ENCODE results near the gene LPAR3. TPM values are rescaled to one million over a fixed set of nuclear protein-coding genes. Genes with fewer than 3 reads are reported as not detected.

The LPAR3 gene
- polyA plus RNA-seq, 1 donor: 1.1 TPM

DNA sequence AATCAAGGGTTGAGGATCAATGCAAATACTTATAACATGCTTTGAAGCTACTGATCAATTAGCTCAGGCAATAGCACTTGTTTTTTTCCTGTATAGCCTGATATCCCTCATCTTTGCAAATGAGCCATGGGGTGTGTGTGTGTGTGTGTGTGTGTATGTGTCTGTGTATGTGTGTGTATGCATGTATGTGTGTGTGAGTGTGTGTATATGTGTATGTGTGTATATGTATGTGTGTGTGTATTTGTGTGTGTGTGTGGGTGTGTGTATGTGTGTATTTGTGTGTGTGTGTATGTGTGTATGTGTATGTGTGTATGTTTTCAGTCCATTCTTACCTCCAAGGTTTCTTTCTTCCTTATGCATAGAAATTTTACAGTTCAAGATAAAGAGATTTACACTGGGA lies 124.4 kb downstream of the LPAR3 start:
- DNase-seq: no peak
- no peaks in the 10 kb centered on the region for H3K4me1 ChIP-seq (ENCODE audit: control insufficient read depth, insufficient read depth, low read length)
- no peak overlapping the region for H3K27ac ChIP-seq (ENCODE audit: low read length)
- no peaks in the 10 kb centered on the region for H3K36me3 ChIP-seq (ENCODE audit: control insufficient read depth, insufficient read depth, low read length)
- no peaks in the 10 kb centered on the region for H3K9me3 ChIP-seq (ENCODE audit: control insufficient read depth, low read depth, low read length)
- H3K27me3 ChIP-seq (ENCODE audit: control insufficient read depth, insufficient read depth, low read length): peaks cover 12% of the 10 kb centered on the region
- H3K4me3 ChIP-seq (ENCODE audit: low read length): no peak overlapping the region

DNA sequence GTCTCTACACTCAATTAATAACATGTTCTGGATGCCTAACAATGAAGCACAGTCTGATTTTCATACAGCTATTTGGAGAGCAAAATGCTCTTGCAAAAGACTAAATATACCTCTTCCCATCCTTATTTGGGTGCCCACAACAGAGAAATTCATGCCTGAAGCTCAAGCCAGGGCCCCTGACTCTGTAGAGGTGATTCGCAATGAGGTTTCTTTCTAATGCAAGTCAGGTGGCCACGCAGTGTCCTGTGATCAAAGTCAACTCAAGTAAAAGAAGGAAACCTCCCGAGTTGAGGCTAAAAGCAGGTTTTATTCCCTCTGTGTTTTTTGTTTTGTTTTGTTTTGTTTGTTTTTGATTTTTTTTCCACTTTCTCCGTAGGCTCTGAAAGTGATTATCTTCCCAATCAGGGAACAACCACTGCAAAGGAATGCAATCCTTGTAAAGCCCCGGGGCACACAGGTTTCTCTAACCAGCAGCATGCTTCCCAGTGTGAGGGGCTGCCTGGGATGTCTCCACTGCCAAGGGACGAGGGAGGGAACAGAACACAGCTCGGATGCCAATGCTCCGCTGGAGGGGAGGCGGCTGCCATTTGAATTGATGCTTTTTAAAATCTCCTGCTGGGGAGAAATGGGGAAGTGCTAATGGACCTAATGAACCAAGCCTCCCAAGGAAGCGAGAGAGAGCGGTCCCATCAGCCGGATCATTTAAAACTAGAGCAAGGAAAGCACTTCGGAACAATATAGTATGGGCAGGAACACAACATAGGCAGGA lies 128.9 kb downstream of the LPAR3 start:
- no peak overlapping the region for H3K4me3 ChIP-seq (ENCODE audit: low read length)
- peaks cover 12% of the 10 kb centered on the region for H3K27me3 ChIP-seq (ENCODE audit: control insufficient read depth, insufficient read depth, low read length)
- H3K27ac ChIP-seq (ENCODE audit: low read length): no peak overlapping the region
- H3K4me1 ChIP-seq (ENCODE audit: control insufficient read depth, insufficient read depth, low read length): no peaks in the 10 kb centered on the region
- no peak for DNase-seq
- WGBS (ENCODE audit: insufficient coverage, low lambda C conversion rate): 67% methylated on average over 3 of the region's 13 CpGs
- no peaks in the 10 kb centered on the region for H3K36me3 ChIP-seq (ENCODE audit: control insufficient read depth, insufficient read depth, low read length)
- no peaks in the 10 kb centered on the region for H3K9me3 ChIP-seq (ENCODE audit: control insufficient read depth, low read depth, low read length)

DNA sequence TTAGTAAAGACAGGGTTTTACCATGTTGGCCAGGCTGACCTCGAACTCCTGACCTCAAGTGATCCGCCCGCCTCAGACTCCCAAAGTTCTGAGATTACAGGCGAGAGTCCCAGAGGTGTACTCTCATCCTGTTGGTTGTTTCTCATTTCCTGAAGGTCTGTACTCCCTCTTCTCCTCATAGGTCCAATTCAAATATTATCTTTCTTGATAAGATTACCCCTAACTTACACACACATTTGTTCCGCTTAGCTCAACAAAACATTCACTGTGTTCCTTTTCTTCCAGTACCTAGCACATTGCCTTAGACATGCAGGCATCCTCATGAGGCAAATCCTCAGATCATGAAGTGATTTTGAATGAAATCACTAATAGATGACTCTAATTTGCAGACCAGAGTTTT lies 130.3 kb downstream of the LPAR3 start:
- no peak for DNase-seq
- H3K9me3 ChIP-seq (ENCODE audit: control insufficient read depth, low read depth, low read length): no peaks in the 10 kb centered on the region
- WGBS (ENCODE audit: insufficient coverage, low lambda C conversion rate): 48% methylated on average over 4 of the region's 5 CpGs

More for the DNA sequence above, 130.3 kb downstream of the LPAR3 start:
- Histone ChIP-seq H3K27ac (ENCODE audit: low read length) (no peak overlapping the region), H3K36me3 (ENCODE audit: control insufficient read depth, insufficient read depth, low read length) (no peaks in the 10 kb centered on the region), H3K4me3 (ENCODE audit: low read length) (no peak overlapping the region), H3K27me3 (ENCODE audit: control insufficient read depth, insufficient read depth, low read length) (peaks cover 12% of the 10 kb centered on the region), H3K4me1 (ENCODE audit: control insufficient read depth, insufficient read depth, low read length) (peaks cover 3% of the 10 kb centered on the region)

Other genes starting within 250 kb of the LPAR3 start
- 96.4 TPM for gene SSX2IP, start 202.7 kb downstream of the LPAR3 start, polyA plus RNA-seq
- 3.2 TPM for gene MCOLN2, start 103.9 kb upstream of the LPAR3 start, polyA plus RNA-seq
- 181 TPM for gene MCOLN3, start 155.3 kb upstream of the LPAR3 start, polyA plus RNA-seq